Spleen (tissue), 11 donors: ENCODE measurements around the gene ENDOG. TPM values are rescaled to one million over a fixed set of nuclear protein-coding genes. Genes with fewer than 3 reads are reported as not detected.

Experiments used
- DNase-seq: peaks from one replicate; pipeline ENCODE4 v3.0.0-alpha.2; 2020
- H3K27ac ChIP-seq, 8 donors: fragments of 200-600 bp; sonication (generic) in 7 of 8; 1 replicate in 4 of 8; 2 replicates in 4 of 8; pipeline versions ENCODE4 v1.5.0 to v1.8.0; 2016 to 2021; ENCODE audit warnings: inconsistent platforms in 4 of 8, mild to moderate bottlenecking in 4 of 8, moderate library complexity in 1 of 8
- H3K27me3 ChIP-seq, 7 donors: fragments of 200-600 bp; sonication (generic) in 6 of 7; replicated peaks in 1 of 7; 1 replicate in 4 of 7; 2 replicates in 3 of 7; pipeline versions ENCODE4 v1.5.0 to v1.8.0; 2016 to 2021; ENCODE audit warnings: inconsistent platforms in 3 of 7, mild to moderate bottlenecking in 1 of 7
- H3K36me3 ChIP-seq, 6 donors: fragments of 200-600 bp; sonication (generic) in 5 of 6; 1 replicate in 4 of 6; 2 replicates in 2 of 6; pipeline versions ENCODE4 v1.5.0 to v1.8.0; 2016 to 2021; ENCODE audit warnings: inconsistent platforms in 2 of 6
- H3K4me1 ChIP-seq, 6 donors: fragments of 200-600 bp; sonication (generic) in 5 of 6; 1 replicate in 3 of 6; 2 replicates in 3 of 6; pipeline versions ENCODE4 v1.5.0 to v1.8.0; 2016 to 2021; ENCODE audit warnings: inconsistent platforms in 3 of 6
- H3K4me3 ChIP-seq, 8 donors: fragments of 200-600 bp; sonication (generic) in 7 of 8; 1 replicate in 4 of 8; 2 replicates in 4 of 8; pipeline versions ENCODE4 v1.5.0 to v1.8.0; 2016 to 2021; ENCODE audit warnings: inconsistent platforms in 4 of 8, mild to moderate bottlenecking in 4 of 8, moderate library complexity in 2 of 8
- H3K9me3 ChIP-seq, 8 donors: fragments of 200-600 bp; sonication (generic) in 7 of 8; 1 replicate in 4 of 8; 2 replicates in 4 of 8; pipeline versions ENCODE4 v1.5.0 to v1.8.0; 2016 to 2021; ENCODE audit warnings: inconsistent platforms in 4 of 8
- POLR2A ChIP-seq, 3 donors: fragments of 450-650 bp; IDR thresholded peaks; one replicate each; pipeline ENCODE4 v1.5.1; 2017; ENCODE audit warnings: antibody characterized with exemption in 3 of 3, mild to moderate bottlenecking in 1 of 3
- POLR2AphosphoS5 ChIP-seq, 3 donors: sonication (generic); formaldehyde crosslinking; IDR thresholded peaks; one replicate each; pipeline ENCODE4 v1.5.1; 2017; ENCODE audit warnings: antibody characterized with exemption in 3 of 3
- WGBS, 5 donors: extraction: QIAGEN DNeasy Blood & Tissue Kit in 3 of 5; methylation state at CpG; one replicate each; pipeline versions ENCODE4 v1.1.5 to v1.1.7; 2013 to 2018; 5-methylcytosine and 5-hydroxymethylcytosine counted together
- intact Hi-C: fragments of 100-400 bp; cut with DNase I; formaldehyde crosslinking; loops from one replicate; pipeline ENCODE4 v1.15.0; 2023; ENCODE audit warnings: low total_unique reads
- polyA plus RNA-seq, 3 donors: library from polyadenylated mRNA; stranded (reverse); fragments of 200-250 nt; gene quantifications; one replicate each; pipeline ENCODE4 v1.2.1, GENCODE V29; 2013
- total RNA-seq, 7 donors: library from RNA; depleted of rRNA in 3 of 7; stranded (reverse); fragments of >200 nt in 3 of 7; fragmentation: NEBNext Ultra II Directional in 4 of 7; extraction: Animal tissue kit (Norgen Biotek cat#: 25700) in 4 of 7; gene quantifications; one replicate each; pipeline versions ENCODE4 v1.1.0 to v1.2.1, GENCODE V29; 2016 to 2021
- TF ChIP-seq, protein P1 (sequence below), 11 experiments: fragments of 200-600 bp in 7 of 11; fragments of 450-650 bp in 4 of 11; sonication (generic) in 4 of 11; IDR thresholded peaks in 8 of 11; conservative IDR thresholded peaks in 3 of 11; 1 replicate in 7 of 11; 2 replicates in 4 of 11; pipeline versions ENCODE4 v1.4.0 to v1.8.0; 2016 to 2021; ENCODE audit warnings: antibody characterized with exemption in 11 of 11, inconsistent platforms in 4 of 11, mild to moderate bottlenecking in 1 of 11
- donor health status: healthy with polysubstance abuse.
- donor health status: DM: no; HTN: no; CAD: no; lungs with moderate emphysema.
- donor health status: DM: no; HTN: no; CAD: no.
- donor health status: Bipolar disorder and iron deficiency.
- donor health status: healthy.
- donor health status: DM: no; HTN: no; CAD: no.
- donor health status: DM: yes; HTN: yes; CAD: no.

Gene ENDOG
- total and polyA plus RNA-seq, 10 donors: 9.6 to 16.9 (median 13.3) TPM

- H3K27ac ChIP-seq: peak overlapping the region in 1 of 8 donors; percentile 6
- H3K9me3 ChIP-seq: no peaks in the 10 kb centered on the region
- no peak for TF ChIP-seq POLR2A (IDR thresholded peaks at IDR 0.05)
- TF ChIP-seq, protein P1, sequence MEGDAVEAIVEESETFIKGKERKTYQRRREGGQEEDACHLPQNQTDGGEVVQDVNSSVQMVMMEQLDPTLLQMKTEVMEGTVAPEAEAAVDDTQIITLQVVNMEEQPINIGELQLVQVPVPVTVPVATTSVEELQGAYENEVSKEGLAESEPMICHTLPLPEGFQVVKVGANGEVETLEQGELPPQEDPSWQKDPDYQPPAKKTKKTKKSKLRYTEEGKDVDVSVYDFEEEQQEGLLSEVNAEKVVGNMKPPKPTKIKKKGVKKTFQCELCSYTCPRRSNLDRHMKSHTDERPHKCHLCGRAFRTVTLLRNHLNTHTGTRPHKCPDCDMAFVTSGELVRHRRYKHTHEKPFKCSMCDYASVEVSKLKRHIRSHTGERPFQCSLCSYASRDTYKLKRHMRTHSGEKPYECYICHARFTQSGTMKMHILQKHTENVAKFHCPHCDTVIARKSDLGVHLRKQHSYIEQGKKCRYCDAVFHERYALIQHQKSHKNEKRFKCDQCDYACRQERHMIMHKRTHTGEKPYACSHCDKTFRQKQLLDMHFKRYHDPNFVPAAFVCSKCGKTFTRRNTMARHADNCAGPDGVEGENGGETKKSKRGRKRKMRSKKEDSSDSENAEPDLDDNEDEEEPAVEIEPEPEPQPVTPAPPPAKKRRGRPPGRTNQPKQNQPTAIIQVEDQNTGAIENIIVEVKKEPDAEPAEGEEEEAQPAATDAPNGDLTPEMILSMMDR (IDR thresholded peaks at IDR 0.05 in 8 of 11, conservative IDR thresholded peaks at IDR 0.05 in 3 of 11): no peak
- TF ChIP-seq POLR2AphosphoS5 (IDR thresholded peaks at IDR 0.05): no peak
- 86 to 93% (median 92%) methylated on average over 15 to 16 of the region's 16 CpGs for WGBS, 5 donors
- peaks cover 0 to 62% (median 56%) of the 10 kb centered on the region in 6 donors for H3K36me3 ChIP-seq
- H3K4me1 ChIP-seq: peaks cover 7 to 41% (median 20%) of the 10 kb centered on the region in 6 donors
- H3K27me3 ChIP-seq: no peaks in the 10 kb centered on the region
- no peak for DNase-seq
- no peak overlapping the region for H3K4me3 ChIP-seq
- intact Hi-C loops: no loop called here
These were observed 3.5 kb downstream of the ENDOG start for GRCh38 chr9:128821584-128822406.

DNA sequence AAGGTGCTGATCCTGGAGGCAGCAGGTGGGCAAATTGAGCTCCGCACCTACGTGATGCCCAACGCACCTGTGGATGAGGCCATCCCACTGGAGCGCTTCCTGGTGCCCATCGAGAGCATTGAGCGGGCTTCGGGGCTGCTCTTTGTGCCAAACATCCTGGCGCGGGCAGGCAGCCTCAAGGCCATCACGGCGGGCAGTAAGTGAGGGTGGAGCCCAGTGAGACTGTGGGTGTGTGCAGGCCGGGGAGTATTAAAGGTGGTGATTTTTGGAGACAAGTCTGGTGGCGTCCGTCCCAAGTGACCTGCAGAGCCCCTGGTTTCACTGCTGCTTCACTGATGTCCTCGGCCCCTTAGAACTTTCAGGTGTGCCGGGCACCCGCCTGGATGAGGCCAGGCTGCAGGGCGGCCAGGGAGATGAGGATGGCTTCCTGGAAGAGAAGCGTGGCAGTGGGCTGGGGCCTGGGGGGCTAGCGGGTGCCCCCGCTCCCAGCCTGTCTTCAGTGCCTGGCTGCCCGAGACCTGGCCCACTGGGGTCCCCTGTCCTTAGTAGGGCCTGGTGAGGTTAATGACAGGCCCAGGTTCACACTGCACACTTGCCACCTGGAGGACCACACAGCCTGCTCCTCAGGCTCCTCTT is 4.2 kb downstream of the ENDOG start:
- TF ChIP-seq POLR2A (IDR thresholded peaks at IDR 0.05): no peak
- TF ChIP-seq, protein P1 (IDR thresholded peaks at IDR 0.05 in 8 of 11, conservative IDR thresholded peaks at IDR 0.05 in 3 of 11): no peak
- TF ChIP-seq POLR2AphosphoS5 (IDR thresholded peaks at IDR 0.05): peak in 2 of 3 donors; percentile 36 to 55

GRCh38 chr9:128823362-128823902 is 5.1 kb downstream of the ENDOG start:
- H3K9me3 ChIP-seq: no peaks in the 10 kb centered on the region
- TF ChIP-seq POLR2AphosphoS5 (IDR thresholded peaks at IDR 0.05) (no peak), POLR2A (IDR thresholded peaks at IDR 0.05) (no peak)
- TF ChIP-seq, protein P1 (IDR thresholded peaks at IDR 0.05 in 8 of 11, conservative IDR thresholded peaks at IDR 0.05 in 3 of 11): no peak
- intact Hi-C loops: no loop called here
- 85 to 93% (median 91%) methylated on average over 16 to 19 of the region's 19 CpGs for WGBS, 5 donors
- no peak for DNase-seq
- H3K36me3 ChIP-seq: peaks cover 0 to 77% (median 64%) of the 10 kb centered on the region in 6 donors
- peaks cover 10 to 45% (median 22%) of the 10 kb centered on the region in 6 donors for H3K4me1 ChIP-seq
- no peak overlapping the region for H3K27ac ChIP-seq
- no peak overlapping the region for H3K4me3 ChIP-seq
- no peaks in the 10 kb centered on the region for H3K27me3 ChIP-seq

More for the DNA sequence above, 4.2 kb downstream of the ENDOG start:
- H3K36me3 ChIP-seq: peaks cover 0 to 70% (median 62%) of the 10 kb centered on the region in 6 donors
- peaks cover 7 to 43% (median 20%) of the 10 kb centered on the region in 6 donors for H3K4me1 ChIP-seq
- intact Hi-C loops: no loop called here
- DNase-seq: no peak
- H3K27me3 ChIP-seq: no peaks in the 10 kb centered on the region
- no peak overlapping the region for H3K4me3 ChIP-seq
- WGBS, 5 donors: 81 to 87% (median 86%) methylated on average over 11 to 22 of the region's 22 CpGs
- H3K27ac ChIP-seq: peak overlapping the region in 1 of 8 donors; percentile 6
- H3K9me3 ChIP-seq: no peaks in the 10 kb centered on the region
